WTC11 (cell line): ENCODE results near the gene RTN3. TPM values are rescaled to one million over a fixed set of nuclear protein-coding genes. Genes with fewer than 3 reads are reported as not detected.

Source experiments
- ATAC-seq: fragments of 200-7000 bp; cut with Tn5 transposase; 2 replicates; pipeline ENCODE4 v1.10.0; 2021; ENCODE audit warnings: mild to moderate bottlenecking, moderate library complexity
- CTCF ChIA-PET: fragments of 300-600 bp; sonication (Branson Sonifier 250); formaldehyde crosslinking; loops from one replicate; lab custom pipeline; 2021; ENCODE audit warnings: antibody characterized with exemption; lab: Charles Lee
- POLR2A ChIA-PET: fragments of 350-600 bp; sonication (Branson Sonifier 250); formaldehyde crosslinking; loops from one replicate; lab custom pipeline; 2021; ENCODE audit warnings: antibody characterized with exemption; lab: Charles Lee
- DNase-seq: peaks from one replicate; pipeline ENCODE4 v3.0.0; 2021; ENCODE audit warnings: low spot score
- H3K27ac Mint-ChIP-seq: 2 replicates; pipeline ENCODE4 v1.8.0; 2021; ENCODE audit warnings: mixed read lengths
- H3K27me3 Mint-ChIP-seq: 2 replicates; pipeline ENCODE4 v1.8.0; 2021; ENCODE audit warnings: low read depth, mild to moderate bottlenecking, moderate library complexity, mixed read lengths
- H3K36me3 Mint-ChIP-seq: 2 replicates; pipeline ENCODE4 v1.8.0; 2021; ENCODE audit warnings: mixed read lengths
- H3K4me1 Mint-ChIP-seq: 2 replicates; pipeline ENCODE4 v1.8.0; 2022; ENCODE audit warnings: mixed read lengths
- H3K4me3 Mint-ChIP-seq: 2 replicates; pipeline ENCODE4 v1.8.0; 2021; ENCODE audit warnings: mild to moderate bottlenecking, moderate library complexity, mixed read lengths
- H3K9me3 Mint-ChIP-seq: 2 replicates; pipeline ENCODE4 v1.8.0; 2021; ENCODE audit warnings: mixed read lengths
- CREB1 ChIP-seq: sonication (generic); formaldehyde crosslinking; IDR thresholded peaks from 2 replicates; pipeline ENCODE4 v1.8.0; 2023; ENCODE audit warnings: mild to moderate bottlenecking, missing genetic modification reagents
- ESRRA ChIP-seq: sonication (generic); formaldehyde crosslinking; IDR thresholded peaks from 2 replicates; pipeline ENCODE4 v1.8.1; 2022; ENCODE audit warnings: mild to moderate bottlenecking, missing genetic modification reagents, borderline replicate concordance
- ETV6 ChIP-seq: sonication (generic); formaldehyde crosslinking; IDR thresholded peaks from 2 replicates; pipeline ENCODE4 v1.8.1; 2022; ENCODE audit warnings: mild to moderate bottlenecking, missing genetic modification reagents
- KAT7 ChIP-seq: sonication (generic); formaldehyde crosslinking; IDR thresholded peaks from 2 replicates; pipeline ENCODE4 v1.8.1; 2023; ENCODE audit warnings: missing genetic modification reagents, mild to moderate bottlenecking, borderline replicate concordance
- NFYB ChIP-seq: sonication (generic); formaldehyde crosslinking; conservative IDR thresholded peaks from 2 replicates; pipeline ENCODE4 v1.8.0; 2022; ENCODE audit warnings: low read depth, missing genetic modification reagents
- OVOL2 ChIP-seq: fragments of 250-450 bp; sonication (Bioruptor Pico); IDR thresholded peaks from 2 replicates; pipeline ENCODE4 v1.9.0; 2021; ENCODE audit warnings: mild to moderate bottlenecking, borderline replicate concordance
- SMAD3 ChIP-seq: sonication (generic); formaldehyde crosslinking; IDR thresholded peaks from 2 replicates; pipeline ENCODE4 v1.8.0; 2022; ENCODE audit warnings: missing genetic modification reagents, mild to moderate bottlenecking, borderline replicate concordance
- SP1 ChIP-seq: sonication (generic); formaldehyde crosslinking; conservative IDR thresholded peaks from 2 replicates; pipeline ENCODE4 v1.8.1; 2022; ENCODE audit warnings: missing genetic modification reagents
- TEAD4 ChIP-seq: sonication (generic); formaldehyde crosslinking; IDR thresholded peaks from 2 replicates; pipeline ENCODE4 v1.8.0; 2022; ENCODE audit warnings: mild to moderate bottlenecking, missing genetic modification reagents
- TP53 ChIP-seq: sonication (generic); formaldehyde crosslinking; IDR thresholded peaks from 2 replicates; pipeline ENCODE4 v1.8.1; 2023; ENCODE audit warnings: mild to moderate bottlenecking, missing genetic modification reagents
- ZNF219 ChIP-seq: sonication (generic); formaldehyde crosslinking; IDR thresholded peaks from 2 replicates; pipeline ENCODE4 v1.8.0; 2023; ENCODE audit warnings: missing genetic modification reagents, mild to moderate bottlenecking, borderline replicate concordance
- ZNF671 ChIP-seq: fragments of 250-450 bp; sonication (Bioruptor Pico); IDR thresholded peaks from 2 replicates; pipeline ENCODE4 v1.8.0; 2021; ENCODE audit warnings: mild to moderate bottlenecking
- total RNA-seq: library from RNA; stranded (reverse); gene quantifications from 3 replicates; pipeline ENCODE4 v1.2.3, GENCODE V29; 2021
- TF ChIP-seq, protein P1 (sequence below): sonication (generic); formaldehyde crosslinking; IDR thresholded peaks from 2 replicates; pipeline ENCODE4 v1.8.1; 2022; ENCODE audit warnings: mild to moderate bottlenecking, moderate library complexity, missing genetic modification reagents
- TF ChIP-seq, protein P2 (sequence below): sonication (generic); formaldehyde crosslinking; IDR thresholded peaks from 2 replicates; pipeline ENCODE4 v1.8.1; 2022; ENCODE audit warnings: low read depth, mild to moderate bottlenecking, moderate library complexity, missing genetic modification reagents, borderline replicate concordance
- TF ChIP-seq, protein P3 (sequence below): fragments of 250-450 bp; sonication (Bioruptor Pico); IDR thresholded peaks from 2 replicates; pipeline ENCODE4 v1.9.0; 2021; ENCODE audit warnings: moderate library complexity, mild to moderate bottlenecking, inconsistent platforms, borderline replicate concordance
- TF ChIP-seq, protein P4 (sequence below): sonication (generic); formaldehyde crosslinking; IDR thresholded peaks from 2 replicates; pipeline ENCODE4 v1.8.0; 2023; ENCODE audit warnings: mild to moderate bottlenecking, missing genetic modification reagents
- TF ChIP-seq, protein P5 (sequence below): sonication (generic); formaldehyde crosslinking; IDR thresholded peaks from 2 replicates; pipeline ENCODE4 v1.8.1; 2023; ENCODE audit warnings: mild to moderate bottlenecking, moderate library complexity, missing genetic modification reagents
- TF ChIP-seq, protein P6 (sequence below): sonication (generic); formaldehyde crosslinking; IDR thresholded peaks from 2 replicates; pipeline ENCODE4 v1.8.0; 2022; ENCODE audit warnings: mild to moderate bottlenecking, missing genetic modification reagents
- TF ChIP-seq, protein P7 (sequence below): sonication (generic); formaldehyde crosslinking; IDR thresholded peaks from 2 replicates; pipeline ENCODE4 v1.8.1; 2023; ENCODE audit warnings: mild to moderate bottlenecking, missing genetic modification reagents
- TF ChIP-seq, protein P8 (sequence below): sonication (generic); formaldehyde crosslinking; IDR thresholded peaks from 2 replicates; pipeline ENCODE4 v1.8.0; 2022; ENCODE audit warnings: mild to moderate bottlenecking, missing genetic modification reagents

The RTN3 gene
- total RNA-seq, 1 experiment from 2014 or later: 159 TPM

DNA sequence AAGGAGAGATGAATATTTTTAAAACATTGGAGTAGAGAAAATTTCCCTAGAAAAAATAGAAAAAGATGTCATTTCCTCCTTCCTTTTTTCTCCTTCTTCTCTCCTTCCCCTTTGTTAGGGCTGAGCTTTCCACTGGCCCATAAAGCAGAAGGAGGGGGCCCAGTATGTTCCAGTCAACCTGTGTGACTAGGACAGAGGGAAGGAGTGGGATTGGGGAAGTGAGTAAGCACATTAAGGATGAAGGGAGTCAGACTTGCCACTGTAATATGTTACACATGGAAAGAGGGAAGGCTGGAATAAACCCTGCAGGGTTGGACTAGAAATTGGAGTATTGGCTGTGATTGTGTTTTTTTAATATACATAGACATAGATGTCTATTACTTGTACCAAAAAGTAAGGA, 111.9 kb downstream of the RTN3 start:
- Mint-ChIP-seq H3K27me3 (peaks cover 23% of the 10 kb centered on the region), H3K27ac (no peak overlapping the region), H3K4me3 (no peak overlapping the region), H3K9me3 (peaks cover 33% of the 10 kb centered on the region), H3K36me3 (peaks cover 19% of the 10 kb centered on the region)
- ATAC-seq: no peak
- CTCF ChIA-PET: no interaction called here
- TF ChIP-seq TEAD4 (CRISPR knock-in tag) (no peak), KAT7 (no peak), ZNF219 (CRISPR knock-in tag) (no peak), ETV6 (no peak), ZNF671 (CRISPR knock-in tag) (no peak), NFYB (CRISPR knock-in tag) (no peak)
- TF ChIP-seq, protein P1, sequence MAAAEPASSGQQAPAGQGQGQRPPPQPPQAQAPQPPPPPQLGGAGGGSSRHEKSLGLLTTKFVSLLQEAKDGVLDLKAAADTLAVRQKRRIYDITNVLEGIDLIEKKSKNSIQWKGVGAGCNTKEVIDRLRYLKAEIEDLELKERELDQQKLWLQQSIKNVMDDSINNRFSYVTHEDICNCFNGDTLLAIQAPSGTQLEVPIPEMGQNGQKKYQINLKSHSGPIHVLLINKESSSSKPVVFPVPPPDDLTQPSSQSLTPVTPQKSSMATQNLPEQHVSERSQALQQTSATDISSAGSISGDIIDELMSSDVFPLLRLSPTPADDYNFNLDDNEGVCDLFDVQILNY (CRISPR knock-in tag): no peak
- TF ChIP-seq, protein P2, sequence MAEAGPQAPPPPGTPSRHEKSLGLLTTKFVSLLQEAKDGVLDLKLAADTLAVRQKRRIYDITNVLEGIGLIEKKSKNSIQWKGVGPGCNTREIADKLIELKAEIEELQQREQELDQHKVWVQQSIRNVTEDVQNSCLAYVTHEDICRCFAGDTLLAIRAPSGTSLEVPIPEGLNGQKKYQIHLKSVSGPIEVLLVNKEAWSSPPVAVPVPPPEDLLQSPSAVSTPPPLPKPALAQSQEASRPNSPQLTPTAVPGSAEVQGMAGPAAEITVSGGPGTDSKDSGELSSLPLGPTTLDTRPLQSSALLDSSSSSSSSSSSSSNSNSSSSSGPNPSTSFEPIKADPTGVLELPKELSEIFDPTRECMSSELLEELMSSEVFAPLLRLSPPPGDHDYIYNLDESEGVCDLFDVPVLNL (CRISPR knock-in tag): no peak
- TF ChIP-seq, protein P3, sequence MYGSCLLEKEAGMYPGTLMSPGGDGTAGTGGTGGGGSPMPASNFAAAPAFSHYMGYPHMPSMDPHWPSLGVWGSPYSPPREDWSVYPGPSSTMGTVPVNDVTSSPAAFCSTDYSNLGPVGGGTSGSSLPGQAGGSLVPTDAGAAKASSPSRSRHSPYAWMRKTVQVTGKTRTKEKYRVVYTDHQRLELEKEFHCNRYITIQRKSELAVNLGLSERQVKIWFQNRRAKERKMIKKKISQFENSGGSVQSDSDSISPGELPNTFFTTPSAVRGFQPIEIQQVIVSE: no peak
- TF ChIP-seq, all 79 proteins: peak for 0
- no peaks in the 10 kb centered on the region for H3K4me1 Mint-ChIP-seq
- no peak for DNase-seq
- POLR2A ChIA-PET: no interaction called here

DNA sequence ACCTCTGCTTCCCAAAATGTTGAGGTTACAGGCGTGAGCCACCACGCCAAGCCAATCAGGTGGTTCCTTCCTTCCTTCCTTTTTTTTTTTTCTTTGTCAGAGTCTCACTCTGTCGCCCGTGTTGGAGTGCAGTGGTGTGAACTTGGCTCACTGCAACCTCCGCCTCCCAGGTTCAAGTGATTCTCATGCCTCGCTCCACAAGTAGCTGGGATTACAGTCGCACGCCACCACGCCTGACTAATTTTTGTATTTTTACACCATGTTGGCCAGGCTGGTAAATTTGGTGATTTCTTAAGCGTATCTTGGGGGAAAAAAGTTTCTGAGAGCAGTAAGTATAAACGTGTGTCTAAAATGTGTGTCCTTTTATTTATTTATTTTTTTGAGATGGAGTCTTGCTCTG, 113.8 kb downstream of the RTN3 start:
- POLR2A ChIA-PET: no interaction called here
- CTCF ChIA-PET: no interaction called here
- no peak for DNase-seq
- no peak overlapping the region for H3K27ac Mint-ChIP-seq
- TF ChIP-seq OVOL2 (CRISPR knock-in tag): no peak
- TF ChIP-seq TEAD4 (CRISPR knock-in tag): no peak
- TF ChIP-seq, protein P4, sequence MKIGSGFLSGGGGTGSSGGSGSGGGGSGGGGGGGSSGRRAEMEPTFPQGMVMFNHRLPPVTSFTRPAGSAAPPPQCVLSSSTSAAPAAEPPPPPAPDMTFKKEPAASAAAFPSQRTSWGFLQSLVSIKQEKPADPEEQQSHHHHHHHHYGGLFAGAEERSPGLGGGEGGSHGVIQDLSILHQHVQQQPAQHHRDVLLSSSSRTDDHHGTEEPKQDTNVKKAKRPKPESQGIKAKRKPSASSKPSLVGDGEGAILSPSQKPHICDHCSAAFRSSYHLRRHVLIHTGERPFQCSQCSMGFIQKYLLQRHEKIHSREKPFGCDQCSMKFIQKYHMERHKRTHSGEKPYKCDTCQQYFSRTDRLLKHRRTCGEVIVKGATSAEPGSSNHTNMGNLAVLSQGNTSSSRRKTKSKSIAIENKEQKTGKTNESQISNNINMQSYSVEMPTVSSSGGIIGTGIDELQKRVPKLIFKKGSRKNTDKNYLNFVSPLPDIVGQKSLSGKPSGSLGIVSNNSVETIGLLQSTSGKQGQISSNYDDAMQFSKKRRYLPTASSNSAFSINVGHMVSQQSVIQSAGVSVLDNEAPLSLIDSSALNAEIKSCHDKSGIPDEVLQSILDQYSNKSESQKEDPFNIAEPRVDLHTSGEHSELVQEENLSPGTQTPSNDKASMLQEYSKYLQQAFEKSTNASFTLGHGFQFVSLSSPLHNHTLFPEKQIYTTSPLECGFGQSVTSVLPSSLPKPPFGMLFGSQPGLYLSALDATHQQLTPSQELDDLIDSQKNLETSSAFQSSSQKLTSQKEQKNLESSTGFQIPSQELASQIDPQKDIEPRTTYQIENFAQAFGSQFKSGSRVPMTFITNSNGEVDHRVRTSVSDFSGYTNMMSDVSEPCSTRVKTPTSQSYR: no peak
- TF ChIP-seq, protein P5, sequence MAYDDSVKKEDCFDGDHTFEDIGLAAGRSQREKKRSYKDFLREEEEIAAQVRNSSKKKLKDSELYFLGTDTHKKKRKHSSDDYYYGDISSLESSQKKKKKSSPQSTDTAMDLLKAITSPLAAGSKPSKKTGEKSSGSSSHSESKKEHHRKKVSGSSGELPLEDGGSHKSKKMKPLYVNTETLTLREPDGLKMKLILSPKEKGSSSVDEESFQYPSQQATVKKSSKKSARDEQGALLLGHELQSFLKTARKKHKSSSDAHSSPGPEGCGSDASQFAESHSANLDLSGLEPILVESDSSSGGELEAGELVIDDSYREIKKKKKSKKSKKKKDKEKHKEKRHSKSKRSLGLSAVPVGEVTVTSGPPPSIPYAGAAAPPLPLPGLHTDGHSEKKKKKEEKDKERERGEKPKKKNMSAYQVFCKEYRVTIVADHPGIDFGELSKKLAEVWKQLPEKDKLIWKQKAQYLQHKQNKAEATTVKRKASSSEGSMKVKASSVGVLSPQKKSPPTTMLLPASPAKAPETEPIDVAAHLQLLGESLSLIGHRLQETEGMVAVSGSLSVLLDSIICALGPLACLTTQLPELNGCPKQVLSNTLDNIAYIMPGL: no peak
- TF ChIP-seq, protein P6, sequence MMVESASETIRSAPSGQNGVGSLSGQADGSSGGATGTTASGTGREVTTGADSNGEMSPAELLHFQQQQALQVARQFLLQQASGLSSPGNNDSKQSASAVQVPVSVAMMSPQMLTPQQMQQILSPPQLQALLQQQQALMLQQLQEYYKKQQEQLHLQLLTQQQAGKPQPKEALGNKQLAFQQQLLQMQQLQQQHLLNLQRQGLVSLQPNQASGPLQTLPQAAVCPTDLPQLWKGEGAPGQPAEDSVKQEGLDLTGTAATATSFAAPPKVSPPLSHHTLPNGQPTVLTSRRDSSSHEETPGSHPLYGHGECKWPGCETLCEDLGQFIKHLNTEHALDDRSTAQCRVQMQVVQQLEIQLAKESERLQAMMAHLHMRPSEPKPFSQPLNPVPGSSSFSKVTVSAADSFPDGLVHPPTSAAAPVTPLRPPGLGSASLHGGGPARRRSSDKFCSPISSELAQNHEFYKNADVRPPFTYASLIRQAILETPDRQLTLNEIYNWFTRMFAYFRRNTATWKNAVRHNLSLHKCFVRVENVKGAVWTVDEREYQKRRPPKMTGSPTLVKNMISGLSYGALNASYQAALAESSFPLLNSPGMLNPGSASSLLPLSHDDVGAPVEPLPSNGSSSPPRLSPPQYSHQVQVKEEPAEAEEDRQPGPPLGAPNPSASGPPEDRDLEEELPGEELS (CRISPR knock-in tag): no peak
- TF ChIP-seq ESRRA (CRISPR knock-in tag): no peak
- no peak for TF ChIP-seq TP53 (CRISPR knock-in tag)
- TF ChIP-seq, protein P7, sequence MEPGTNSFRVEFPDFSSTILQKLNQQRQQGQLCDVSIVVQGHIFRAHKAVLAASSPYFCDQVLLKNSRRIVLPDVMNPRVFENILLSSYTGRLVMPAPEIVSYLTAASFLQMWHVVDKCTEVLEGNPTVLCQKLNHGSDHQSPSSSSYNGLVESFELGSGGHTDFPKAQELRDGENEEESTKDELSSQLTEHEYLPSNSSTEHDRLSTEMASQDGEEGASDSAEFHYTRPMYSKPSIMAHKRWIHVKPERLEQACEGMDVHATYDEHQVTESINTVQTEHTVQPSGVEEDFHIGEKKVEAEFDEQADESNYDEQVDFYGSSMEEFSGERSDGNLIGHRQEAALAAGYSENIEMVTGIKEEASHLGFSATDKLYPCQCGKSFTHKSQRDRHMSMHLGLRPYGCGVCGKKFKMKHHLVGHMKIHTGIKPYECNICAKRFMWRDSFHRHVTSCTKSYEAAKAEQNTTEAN (CRISPR knock-in tag): no peak
- no peak for TF ChIP-seq SP1 (CRISPR knock-in tag)
- no peak for TF ChIP-seq CREB1 (CRISPR knock-in tag)
- TF ChIP-seq, protein P8, sequence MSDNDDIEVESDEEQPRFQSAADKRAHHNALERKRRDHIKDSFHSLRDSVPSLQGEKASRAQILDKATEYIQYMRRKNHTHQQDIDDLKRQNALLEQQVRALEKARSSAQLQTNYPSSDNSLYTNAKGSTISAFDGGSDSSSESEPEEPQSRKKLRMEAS (CRISPR knock-in tag): no peak
- TF ChIP-seq SMAD3 (CRISPR knock-in tag): no peak
- ATAC-seq: no peak
- peaks cover 17% of the 10 kb centered on the region for H3K36me3 Mint-ChIP-seq
- no peaks in the 10 kb centered on the region for H3K4me1 Mint-ChIP-seq
- H3K4me3 Mint-ChIP-seq: no peak overlapping the region
- peaks cover 31% of the 10 kb centered on the region for H3K27me3 Mint-ChIP-seq
- peaks cover 30% of the 10 kb centered on the region for H3K9me3 Mint-ChIP-seq
